ENCODE measurements around the gene PRICKLE2.

PRICKLE2 gene

DNA sequence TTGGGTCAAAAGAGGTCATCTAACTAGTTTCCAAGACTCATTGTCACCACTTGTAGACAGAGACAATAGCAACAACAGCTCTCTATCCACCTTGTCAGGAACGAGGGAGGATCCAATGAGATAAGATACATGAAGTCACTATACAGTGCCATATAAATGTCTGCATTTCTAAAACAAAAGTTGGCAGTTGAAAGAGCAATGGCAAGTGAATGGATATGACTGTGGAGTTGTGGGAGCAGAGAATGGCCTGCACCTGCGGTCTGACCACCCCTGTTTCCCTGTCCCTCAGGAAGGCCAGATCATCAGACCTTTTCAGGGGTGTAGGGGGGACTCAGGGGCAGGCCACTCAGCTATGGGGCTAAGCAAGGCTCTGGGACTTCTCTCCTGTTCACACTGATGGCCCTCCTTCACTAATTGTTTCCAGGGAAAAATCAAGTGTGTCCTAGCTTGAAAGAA lies 161.3 kb downstream of the PRICKLE2 start:
- Mint-ChIP-seq H3K9me3 (no peaks in the 10 kb centered on the region), H3K27ac (no peak overlapping the region), H3K36me3 (ENCODE audit: low read depth) (no peaks in the 10 kb centered on the region)

DNA sequence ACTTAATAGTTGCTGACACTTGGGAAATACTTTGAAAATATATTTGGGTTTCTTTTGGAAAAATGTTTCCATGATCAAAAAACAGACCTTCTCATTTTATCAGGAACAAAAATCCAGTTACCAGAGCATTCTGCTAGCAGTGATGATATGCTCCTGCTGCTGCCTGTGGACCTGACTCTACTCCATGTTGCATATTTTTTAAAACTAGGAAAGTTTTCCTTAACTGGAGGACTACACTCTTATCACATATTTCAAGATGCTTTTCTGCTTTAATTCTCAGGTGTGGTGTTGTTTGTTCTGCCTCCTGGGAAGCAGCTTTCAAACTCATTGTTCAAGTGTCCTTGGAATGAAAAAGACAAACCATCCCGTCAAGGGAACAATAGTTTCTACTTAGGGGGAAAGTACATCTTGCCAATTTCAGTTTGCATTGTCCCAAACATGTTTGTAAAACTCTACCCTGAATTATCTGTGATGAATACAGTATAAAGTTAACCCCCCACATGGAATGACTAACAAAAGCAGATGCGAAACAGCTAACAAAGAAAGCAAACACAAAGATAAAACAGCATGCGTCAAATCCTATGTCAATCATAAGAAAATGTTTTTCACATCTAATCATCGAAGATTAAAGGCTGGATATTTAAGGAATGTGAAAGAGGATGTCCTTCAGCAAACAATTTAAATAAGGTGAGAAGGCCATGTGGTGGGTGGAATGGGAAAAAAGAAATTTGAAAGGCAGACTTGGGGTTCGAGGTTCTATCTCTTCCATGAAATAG lies 161.9 kb downstream of the PRICKLE2 start:
- intact Hi-C loops (cut with micrococcal nuclease), result no loop called here
- H3K36me3 Mint-ChIP-seq (ENCODE audit: low read depth), result no peaks in the 10 kb centered on the region
- H3K27me3 Mint-ChIP-seq, result peaks cover 9% of the 10 kb centered on the region

More for the DNA sequence above, 161.3 kb downstream of the PRICKLE2 start:
- intact Hi-C loops (cut with micrococcal nuclease), result no loop called here
- Mint-ChIP-seq H3K4me3 (no peak overlapping the region), H3K4me1 (ENCODE audit: low read depth) (no peaks in the 10 kb centered on the region), H3K27me3 (peaks cover 9% of the 10 kb centered on the region)

DNA sequence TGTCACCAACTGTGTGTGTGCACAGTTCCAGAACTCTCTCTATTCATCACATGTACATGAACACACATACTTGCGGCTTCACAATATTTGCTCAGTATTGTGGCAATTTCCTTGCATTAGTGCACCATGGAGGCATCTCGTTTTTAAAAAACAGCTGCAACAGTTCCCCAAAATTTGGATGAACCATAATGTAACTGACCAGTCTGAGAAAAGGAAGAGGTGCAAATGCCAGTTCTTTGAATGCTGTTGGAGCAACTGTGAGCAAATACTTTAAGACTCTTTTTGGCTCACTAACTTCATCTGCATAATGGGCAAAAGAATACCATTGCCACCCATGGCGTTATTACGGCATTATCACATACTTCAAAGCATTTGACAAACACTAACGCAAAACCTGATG lies 163.6 kb downstream of the PRICKLE2 start:
- Mint-ChIP-seq H3K9me3 (no peaks in the 10 kb centered on the region), H3K36me3 (ENCODE audit: low read depth) (no peaks in the 10 kb centered on the region), H3K4me3 (no peak overlapping the region), H3K27ac (no peak overlapping the region), H3K4me1 (ENCODE audit: low read depth) (peaks cover 5% of the 10 kb centered on the region), H3K27me3 (peaks cover 12% of the 10 kb centered on the region)
- intact Hi-C loops (cut with micrococcal nuclease), result no loop called here

More for the DNA sequence above, 161.9 kb downstream of the PRICKLE2 start:
- Mint-ChIP-seq H3K4me3 (no peak overlapping the region), H3K4me1 (ENCODE audit: low read depth) (no peaks in the 10 kb centered on the region), H3K9me3 (no peaks in the 10 kb centered on the region), H3K27ac (no peak overlapping the region)

DNA sequence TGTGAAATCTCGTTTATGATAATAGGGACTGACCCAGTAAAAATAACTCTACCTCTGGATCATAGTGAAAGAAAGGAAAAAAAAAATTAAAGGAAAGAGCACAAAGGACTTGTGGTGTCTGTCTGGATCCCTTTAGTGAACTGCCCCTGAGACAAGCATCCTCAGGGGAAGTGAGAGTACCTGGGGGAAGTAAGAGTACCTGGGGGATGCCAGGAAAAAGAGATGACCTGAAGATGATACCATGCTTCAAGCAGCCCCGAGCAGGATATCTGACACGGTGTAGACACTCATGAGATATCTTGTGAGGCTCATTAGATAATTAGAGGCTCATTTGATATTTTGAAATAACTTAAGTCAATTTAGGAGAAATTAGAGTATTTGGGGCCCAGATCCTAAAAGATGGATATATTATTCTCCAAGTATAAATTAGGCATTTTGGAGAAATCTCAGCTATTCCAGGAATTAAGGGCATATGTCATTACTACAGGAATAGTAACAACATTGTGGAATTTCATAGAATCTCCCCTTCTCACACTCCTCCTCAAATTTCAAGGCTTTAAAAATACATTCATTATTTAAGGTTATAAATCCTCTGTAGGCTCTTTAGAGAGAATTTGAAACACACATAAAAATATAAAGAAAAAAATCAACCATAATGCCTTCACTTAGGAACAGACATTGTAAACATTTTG lies 165.6 kb downstream of the PRICKLE2 start:
- Mint-ChIP-seq H3K4me3 (no peak overlapping the region), H3K4me1 (ENCODE audit: low read depth) (peaks cover 8% of the 10 kb centered on the region), H3K27ac (no peak overlapping the region), H3K36me3 (ENCODE audit: low read depth) (no peaks in the 10 kb centered on the region), H3K27me3 (peaks cover 14% of the 10 kb centered on the region), H3K9me3 (no peaks in the 10 kb centered on the region)
- intact Hi-C loops (cut with micrococcal nuclease), result no loop called here

- Mint-ChIP-seq H3K27me3 (peaks cover 16% of the 10 kb centered on the region), H3K9me3 (no peaks in the 10 kb centered on the region), H3K27ac (no peak overlapping the region), H3K36me3 (ENCODE audit: low read depth) (no peaks in the 10 kb centered on the region), H3K4me1 (ENCODE audit: low read depth) (peaks cover 8% of the 10 kb centered on the region), H3K4me3 (no peak overlapping the region)
- intact Hi-C loops (cut with micrococcal nuclease), result no loop called here
Observed at GRCh38 chr3:64058566-64058965, 166.7 kb downstream of the PRICKLE2 start.

- no peak overlapping the region for H3K4me3 Mint-ChIP-seq
- H3K4me1 Mint-ChIP-seq (ENCODE audit: low read depth), result peaks cover 8% of the 10 kb centered on the region
- intact Hi-C loops (cut with micrococcal nuclease), result no loop called here
- H3K27ac Mint-ChIP-seq, result no peak overlapping the region
- peaks cover 16% of the 10 kb centered on the region for H3K27me3 Mint-ChIP-seq
- H3K36me3 Mint-ChIP-seq (ENCODE audit: low read depth), result no peaks in the 10 kb centered on the region
- H3K9me3 Mint-ChIP-seq, result no peaks in the 10 kb centered on the region
Observed at GRCh38 chr3:64057231-64057630, 168.0 kb downstream of the PRICKLE2 start.

GRCh38 chr3:64056606-64057180 lies 168.6 kb downstream of the PRICKLE2 start:
- Mint-ChIP-seq H3K27me3 (peaks cover 16% of the 10 kb centered on the region), H3K4me3 (no peak overlapping the region), H3K27ac (no peak overlapping the region), H3K36me3 (ENCODE audit: low read depth) (no peaks in the 10 kb centered on the region), H3K4me1 (ENCODE audit: low read depth) (peaks cover 8% of the 10 kb centered on the region), H3K9me3 (no peaks in the 10 kb centered on the region)
- intact Hi-C loops (cut with micrococcal nuclease), result no loop called here

GRCh38 chr3:64055076-64055475 lies 170.2 kb downstream of the PRICKLE2 start:
- H3K27me3 Mint-ChIP-seq, result peaks cover 15% of the 10 kb centered on the region
- peaks cover 8% of the 10 kb centered on the region for H3K4me1 Mint-ChIP-seq (ENCODE audit: low read depth)

GRCh38 chr3:64054488-64054887 lies 170.8 kb downstream of the PRICKLE2 start:
- intact Hi-C loops (cut with micrococcal nuclease), result no loop called here

More at GRCh38 chr3:64055076-64055475, 170.2 kb downstream of the PRICKLE2 start:
- H3K4me3 Mint-ChIP-seq, result no peak overlapping the region
- H3K36me3 Mint-ChIP-seq (ENCODE audit: low read depth), result no peaks in the 10 kb centered on the region
- H3K9me3 Mint-ChIP-seq, result no peaks in the 10 kb centered on the region
- no peak overlapping the region for H3K27ac Mint-ChIP-seq
- intact Hi-C loops (cut with micrococcal nuclease), result no loop called here

GRCh38 chr3:64053581-64053980 lies 171.7 kb downstream of the PRICKLE2 start:
- no peak overlapping the region for H3K4me3 Mint-ChIP-seq
- H3K4me1 Mint-ChIP-seq (ENCODE audit: low read depth), result peaks cover 12% of the 10 kb centered on the region
- H3K27me3 Mint-ChIP-seq, result peaks cover 13% of the 10 kb centered on the region
- no peaks in the 10 kb centered on the region for H3K9me3 Mint-ChIP-seq
- H3K27ac Mint-ChIP-seq, result no peak overlapping the region
- H3K36me3 Mint-ChIP-seq (ENCODE audit: low read depth), result no peaks in the 10 kb centered on the region
- intact Hi-C loops (cut with micrococcal nuclease), result no loop called here

More at GRCh38 chr3:64054488-64054887, 170.8 kb downstream of the PRICKLE2 start:
- Mint-ChIP-seq H3K4me3 (no peak overlapping the region), H3K4me1 (ENCODE audit: low read depth) (peaks cover 8% of the 10 kb centered on the region), H3K27me3 (peaks cover 16% of the 10 kb centered on the region), H3K9me3 (no peaks in the 10 kb centered on the region), H3K27ac (no peak overlapping the region), H3K36me3 (ENCODE audit: low read depth) (no peaks in the 10 kb centered on the region)

GRCh38 chr3:64053117-64053516 lies 172.1 kb downstream of the PRICKLE2 start:
- peaks cover 15% of the 10 kb centered on the region for H3K4me1 Mint-ChIP-seq (ENCODE audit: low read depth)
- H3K9me3 Mint-ChIP-seq, result no peaks in the 10 kb centered on the region
- H3K4me3 Mint-ChIP-seq, result no peak overlapping the region
- H3K27me3 Mint-ChIP-seq, result peaks cover 11% of the 10 kb centered on the region
- intact Hi-C loops (cut with micrococcal nuclease), result no loop called here
- no peak overlapping the region for H3K27ac Mint-ChIP-seq
- no peaks in the 10 kb centered on the region for H3K36me3 Mint-ChIP-seq (ENCODE audit: low read depth)

DNA sequence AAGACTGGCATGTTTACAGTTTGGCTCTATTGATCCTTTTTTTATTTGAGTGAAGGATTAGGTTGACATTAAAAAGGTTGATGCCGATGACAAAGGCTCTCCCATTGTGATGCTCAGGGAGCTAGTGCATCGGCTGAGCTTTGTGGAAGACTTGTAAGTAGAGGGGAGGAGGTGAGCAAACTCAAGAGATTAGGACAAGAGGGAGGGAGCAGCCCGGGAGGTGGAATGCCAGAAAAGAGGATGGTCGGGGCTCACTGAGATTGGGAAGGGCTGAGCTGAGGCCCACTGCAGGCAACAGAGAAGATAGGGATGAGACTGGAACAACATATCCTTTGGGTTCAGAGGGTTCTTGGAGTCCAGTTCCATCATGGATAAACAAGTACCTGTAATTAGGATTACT lies 175.4 kb downstream of the PRICKLE2 start:
- intact Hi-C loops (cut with micrococcal nuclease), result no loop called here
- H3K4me1 Mint-ChIP-seq (ENCODE audit: low read depth), result peaks cover 14% of the 10 kb centered on the region
- H3K27me3 Mint-ChIP-seq, result peaks cover 10% of the 10 kb centered on the region
- H3K4me3 Mint-ChIP-seq, result no peak overlapping the region
- no peaks in the 10 kb centered on the region for H3K36me3 Mint-ChIP-seq (ENCODE audit: low read depth)
- H3K9me3 Mint-ChIP-seq, result no peaks in the 10 kb centered on the region
- no peak overlapping the region for H3K27ac Mint-ChIP-seq

GRCh38 chr3:64049136-64049535 lies 176.1 kb downstream of the PRICKLE2 start:
- no peak overlapping the region for H3K27ac Mint-ChIP-seq
- no peaks in the 10 kb centered on the region for H3K36me3 Mint-ChIP-seq (ENCODE audit: low read depth)
- intact Hi-C loops (cut with micrococcal nuclease), result no loop called here
- H3K9me3 Mint-ChIP-seq, result no peaks in the 10 kb centered on the region
- H3K4me3 Mint-ChIP-seq, result no peak overlapping the region
- peaks cover 14% of the 10 kb centered on the region for H3K4me1 Mint-ChIP-seq (ENCODE audit: low read depth)
- peaks cover 7% of the 10 kb centered on the region for H3K27me3 Mint-ChIP-seq

DNA sequence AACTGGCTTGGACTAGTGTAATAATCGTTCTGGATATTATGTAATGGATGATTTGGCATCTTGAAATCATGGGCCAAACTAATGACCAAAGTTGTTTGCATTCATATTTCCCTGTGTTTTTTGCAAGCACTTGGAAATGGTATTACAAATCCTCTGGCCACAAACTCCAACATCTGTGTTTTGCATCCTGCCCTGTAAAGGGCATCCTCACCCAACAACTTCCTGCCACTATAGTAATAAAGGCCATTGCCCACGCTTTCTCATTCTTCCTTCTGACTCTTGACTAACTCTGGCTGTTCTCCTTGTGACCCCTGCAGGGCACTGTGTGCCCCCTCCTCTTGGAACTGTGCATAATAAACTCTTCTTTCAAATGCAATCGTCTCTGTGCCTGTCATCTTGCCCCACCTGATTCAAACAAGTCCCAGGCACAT lies 176.6 kb downstream of the PRICKLE2 start:
- no peak overlapping the region for H3K4me3 Mint-ChIP-seq
- no peaks in the 10 kb centered on the region for H3K9me3 Mint-ChIP-seq
- H3K36me3 Mint-ChIP-seq (ENCODE audit: low read depth), result no peaks in the 10 kb centered on the region
- H3K27ac Mint-ChIP-seq, result no peak overlapping the region
- H3K27me3 Mint-ChIP-seq, result peaks cover 8% of the 10 kb centered on the region
- H3K4me1 Mint-ChIP-seq (ENCODE audit: low read depth), result peaks cover 14% of the 10 kb centered on the region
- intact Hi-C loops (cut with micrococcal nuclease), result no loop called here

Measured in dendritic cell treated with granulocyte-macrophage colony-stimulating factor and Interleukin-4, amounts not matched to agents 40 ng/mL and 50 ng/mL, for 4 days (primary cell).